Vagina (tissue), 2 donors: ENCODE results near the gene DEDD.
A peak's percentile ranks its signal among the peaks of the same experiment; 100 is the strongest.

ENCODE experiments used
- CTCF ChIP-seq, 3 experiments: fragments of 450-650 bp in 2 of 3; fragments of 200-600 bp in 1 of 3; sonication (generic) in 1 of 3; IDR thresholded peaks; one replicate each; pipeline ENCODE4 v1.5.1; 2017 to 2019; ENCODE audit warnings: antibody characterized with exemption in 3 of 3, mild to moderate bottlenecking in 2 of 3, moderate library complexity in 2 of 3
- POLR2A ChIP-seq, 2 donors: fragments of 450-650 bp; IDR thresholded peaks; one replicate each; pipeline ENCODE4 v1.6.1; 2017; ENCODE audit warnings: antibody characterized with exemption in 2 of 2, mild to moderate bottlenecking in 2 of 2, moderate library complexity in 2 of 2
- POLR2AphosphoS5 ChIP-seq, 2 donors: sonication (generic); formaldehyde crosslinking; IDR thresholded peaks; one replicate each; pipeline ENCODE4 v1.9.0; 2017; ENCODE audit warnings: antibody characterized with exemption in 2 of 2, mild to moderate bottlenecking in 2 of 2, low read depth in 1 of 2; ENCODE audit not compliant: insufficient read depth in 1 of 2

GRCh38 chr1:161096530-161096929, 35.9 kb downstream of the DEDD start:
- no peak for TF ChIP-seq CTCF (IDR thresholded peaks at IDR 0.05)
- peak in 1 of 2 donors; percentile 63 for TF ChIP-seq POLR2AphosphoS5 (IDR thresholded peaks at IDR 0.05; ENCODE audit: insufficient read depth in 1 of 2, low read depth in 1 of 2)
- TF ChIP-seq POLR2A (IDR thresholded peaks at IDR 0.05): no peak
